Thyroid gland (tissue), 4 donors: Measurements from ENCODE around the gene MYLK4.

Experiments used
- CTCF ChIP-seq, 6 experiments: fragments of 200-600 bp in 3 of 6; fragments of 450-650 bp in 3 of 6; sonication (generic) in 3 of 6; IDR thresholded peaks; one replicate each; pipeline ENCODE4 v1.5.1; 2016 to 2019; ENCODE audit warnings: antibody characterized with exemption in 6 of 6, mild to moderate bottlenecking in 2 of 6, inconsistent platforms in 1 of 6, moderate library complexity in 1 of 6
- POLR2A ChIP-seq, 2 donors: fragments of 450-650 bp; IDR thresholded peaks; one replicate each; pipeline ENCODE4 v1.6.1; 2017; ENCODE audit warnings: antibody characterized with exemption in 2 of 2, mild to moderate bottlenecking in 2 of 2, moderate library complexity in 1 of 2

DNA sequence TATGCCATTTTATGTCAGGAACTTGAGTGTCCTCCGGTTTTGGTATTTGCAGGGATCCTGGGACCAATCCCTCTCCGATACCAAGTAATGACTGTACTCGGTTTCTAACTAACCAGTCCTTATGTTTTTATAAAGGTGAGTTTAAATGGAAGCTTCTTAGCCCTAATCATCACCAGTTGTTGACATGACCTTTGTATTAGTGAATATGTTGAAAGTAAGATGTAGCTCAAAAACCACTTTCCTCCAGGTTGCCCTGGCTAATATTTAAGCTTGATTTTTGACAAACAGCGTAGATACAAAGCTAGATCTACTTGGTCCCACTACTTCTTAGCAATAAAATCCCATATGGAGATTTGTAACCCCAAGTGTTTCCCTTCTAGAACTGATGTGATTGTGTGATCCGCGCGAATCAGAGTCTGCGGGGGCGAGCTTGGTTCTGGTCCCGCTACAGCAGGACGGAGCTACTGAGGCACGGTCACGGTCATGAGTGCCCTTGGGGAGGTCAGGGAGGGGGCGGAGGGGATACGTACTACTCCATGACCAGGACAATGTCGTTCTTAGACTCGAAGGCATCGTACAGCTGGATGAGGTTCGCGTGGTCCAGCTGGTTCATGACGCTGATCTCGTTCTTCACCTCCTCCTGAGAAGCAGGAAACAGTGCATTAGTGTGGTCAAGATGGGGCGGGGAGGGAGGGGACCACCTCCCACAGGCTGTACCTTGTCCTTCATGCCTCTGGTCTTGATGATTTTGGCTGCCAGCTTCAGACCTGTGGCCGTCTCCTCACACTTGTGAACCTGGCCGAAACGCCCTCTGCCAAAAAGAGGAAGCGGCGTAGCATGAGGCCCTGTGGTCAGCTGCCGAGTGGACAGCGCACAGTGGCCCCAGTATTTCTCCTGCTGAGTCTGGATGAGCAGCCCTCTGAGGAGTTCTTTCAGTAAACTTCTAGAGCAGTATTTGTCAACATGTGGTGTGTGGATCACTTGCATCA is 65.7 kb downstream of the MYLK4 start:
- TF ChIP-seq POLR2A (IDR thresholded peaks at IDR 0.05) (no peak), CTCF (IDR thresholded peaks at IDR 0.05) (no peak)
